Adrenal gland (tissue), 5 donors: ENCODE measurements around the gene ARFGAP3.

ENCODE experiments used
- POLR2A ChIP-seq, 2 donors: fragments of 450-650 bp; IDR thresholded peaks; one replicate each; pipeline ENCODE4 v1.6.1; 2017; ENCODE audit warnings: antibody characterized with exemption in 2 of 2, mild to moderate bottlenecking in 2 of 2, moderate library complexity in 1 of 2
- TF ChIP-seq, protein P1 (sequence below), 6 experiments: fragments of 450-650 bp in 4 of 6; fragments of 200-600 bp in 2 of 6; sonication (generic) in 1 of 6; IDR thresholded peaks; 1 replicate in 5 of 6; 2 replicates in 1 of 6; pipeline versions ENCODE4 v1.5.1 to v1.8.0; 2016 to 2021; ENCODE audit warnings: antibody characterized with exemption in 6 of 6, mild to moderate bottlenecking in 2 of 6, moderate library complexity in 1 of 6
- donor health status: DM: no; HTN: no; CAD: no.

DNA sequence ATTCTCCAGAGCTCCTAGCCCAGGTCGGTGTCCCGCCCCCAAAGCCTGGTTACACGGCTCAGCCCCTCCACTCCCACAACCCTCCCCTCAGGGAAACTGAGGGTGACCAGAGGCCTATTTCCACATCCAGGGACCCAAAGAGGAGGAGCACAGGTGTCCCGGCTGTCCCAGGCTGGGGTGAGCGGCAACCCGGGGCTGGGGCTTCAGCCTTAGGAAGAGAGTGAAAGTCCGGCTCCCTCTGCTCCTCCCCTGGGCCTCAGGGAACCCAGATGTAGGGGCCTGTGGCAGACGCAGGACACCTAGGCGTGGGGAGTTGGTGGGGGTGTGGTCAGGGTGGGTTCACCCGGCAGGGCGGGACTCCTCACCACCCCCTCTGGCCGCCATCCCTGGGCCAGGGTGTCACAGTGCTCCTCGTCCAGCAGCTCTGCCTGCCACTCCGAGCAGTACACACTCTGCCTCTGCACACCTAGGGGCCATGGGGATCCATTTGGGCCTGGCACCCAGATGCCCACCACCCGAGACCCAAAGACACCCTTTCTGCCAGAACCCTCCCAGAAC, 63.1 kb downstream of the ARFGAP3 start:
- TF ChIP-seq, protein P1, sequence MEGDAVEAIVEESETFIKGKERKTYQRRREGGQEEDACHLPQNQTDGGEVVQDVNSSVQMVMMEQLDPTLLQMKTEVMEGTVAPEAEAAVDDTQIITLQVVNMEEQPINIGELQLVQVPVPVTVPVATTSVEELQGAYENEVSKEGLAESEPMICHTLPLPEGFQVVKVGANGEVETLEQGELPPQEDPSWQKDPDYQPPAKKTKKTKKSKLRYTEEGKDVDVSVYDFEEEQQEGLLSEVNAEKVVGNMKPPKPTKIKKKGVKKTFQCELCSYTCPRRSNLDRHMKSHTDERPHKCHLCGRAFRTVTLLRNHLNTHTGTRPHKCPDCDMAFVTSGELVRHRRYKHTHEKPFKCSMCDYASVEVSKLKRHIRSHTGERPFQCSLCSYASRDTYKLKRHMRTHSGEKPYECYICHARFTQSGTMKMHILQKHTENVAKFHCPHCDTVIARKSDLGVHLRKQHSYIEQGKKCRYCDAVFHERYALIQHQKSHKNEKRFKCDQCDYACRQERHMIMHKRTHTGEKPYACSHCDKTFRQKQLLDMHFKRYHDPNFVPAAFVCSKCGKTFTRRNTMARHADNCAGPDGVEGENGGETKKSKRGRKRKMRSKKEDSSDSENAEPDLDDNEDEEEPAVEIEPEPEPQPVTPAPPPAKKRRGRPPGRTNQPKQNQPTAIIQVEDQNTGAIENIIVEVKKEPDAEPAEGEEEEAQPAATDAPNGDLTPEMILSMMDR (IDR thresholded peaks at IDR 0.05): no peak
- TF ChIP-seq POLR2A (IDR thresholded peaks at IDR 0.05): no peak
